ENCODE data around the gene CTTN. TPM values are rescaled to one million over a fixed set of nuclear protein-coding genes. Genes with fewer than 3 reads are reported as not detected.

The CTTN gene
- 10 to 100 TPM; 10.5 to 11.3 TPM for total RNA-seq

- peaks cover 24% of the 10 kb centered on the region for H3K4me1 Mint-ChIP-seq
- DNase-seq, result peak; percentile 71
- H3K36me3 Mint-ChIP-seq, result peaks cover 14% of the 10 kb centered on the region
- peaks cover 83% of the 10 kb centered on the region for H3K27me3 Mint-ChIP-seq
- peak within 1 kb of the TSS; percentile 56 for H3K27ac Mint-ChIP-seq
- H3K4me3 Mint-ChIP-seq, result peak within 1 kb of the TSS; percentile 85
- no peaks in the 10 kb centered on the region for H3K9me3 Mint-ChIP-seq
These were observed at the start of gene CTTN for GRCh38 chr11:70397983-70398833. Gene CTTN (plus strand): TSS chr11:70398529. CDS start chr11:70407298, 8,769 bp downstream.

GRCh38 chr11:70348608-70349007, 49.7 kb upstream of the CTTN start:
- Mint-ChIP-seq H3K4me1 (no peaks in the 10 kb centered on the region), H3K27ac (no peak overlapping the region), H3K36me3 (peaks cover 10% of the 10 kb centered on the region), H3K27me3 (no peaks in the 10 kb centered on the region), H3K9me3 (no peaks in the 10 kb centered on the region), H3K4me3 (no peak overlapping the region)
- DNase-seq, result no peak

GRCh38 chr11:70351646-70352045, 46.7 kb upstream of the CTTN start:
- Mint-ChIP-seq H3K4me3 (no peak overlapping the region), H3K9me3 (no peaks in the 10 kb centered on the region), H3K27me3 (no peaks in the 10 kb centered on the region), H3K36me3 (peaks cover 6% of the 10 kb centered on the region), H3K27ac (no peak overlapping the region), H3K4me1 (no peaks in the 10 kb centered on the region)
- no peak for DNase-seq

- no peak for DNase-seq
- no peaks in the 10 kb centered on the region for H3K9me3 Mint-ChIP-seq
- no peaks in the 10 kb centered on the region for H3K27me3 Mint-ChIP-seq
- H3K4me1 Mint-ChIP-seq, result no peaks in the 10 kb centered on the region
- no peak overlapping the region for H3K27ac Mint-ChIP-seq
- peaks cover 10% of the 10 kb centered on the region for H3K36me3 Mint-ChIP-seq
- H3K4me3 Mint-ChIP-seq, result no peak overlapping the region
These were observed 46.2 kb upstream of the CTTN start for GRCh38 chr11:70352100-70352499.

- H3K9me3 Mint-ChIP-seq, result no peaks in the 10 kb centered on the region
These were observed 45.7 kb upstream of the CTTN start for GRCh38 chr11:70352601-70353000.

GRCh38 chr11:70353329-70353728, 45.0 kb upstream of the CTTN start:
- no peak overlapping the region for H3K27ac Mint-ChIP-seq
- no peak overlapping the region for H3K4me3 Mint-ChIP-seq
- no peaks in the 10 kb centered on the region for H3K9me3 Mint-ChIP-seq
- H3K36me3 Mint-ChIP-seq, result peaks cover 12% of the 10 kb centered on the region
- no peak for DNase-seq
- H3K4me1 Mint-ChIP-seq, result no peaks in the 10 kb centered on the region
- no peaks in the 10 kb centered on the region for H3K27me3 Mint-ChIP-seq

More at GRCh38 chr11:70352601-70353000, 45.7 kb upstream of the CTTN start:
- no peak for DNase-seq
- no peaks in the 10 kb centered on the region for H3K27me3 Mint-ChIP-seq
- H3K4me1 Mint-ChIP-seq, result no peaks in the 10 kb centered on the region
- H3K36me3 Mint-ChIP-seq, result peaks cover 10% of the 10 kb centered on the region
- H3K4me3 Mint-ChIP-seq, result no peak overlapping the region
- no peak overlapping the region for H3K27ac Mint-ChIP-seq

GRCh38 chr11:70353900-70354568, 44.3 kb upstream of the CTTN start:
- H3K4me1 Mint-ChIP-seq, result no peaks in the 10 kb centered on the region
- H3K9me3 Mint-ChIP-seq, result no peaks in the 10 kb centered on the region
- no peaks in the 10 kb centered on the region for H3K27me3 Mint-ChIP-seq
- H3K27ac Mint-ChIP-seq, result no peak overlapping the region
- H3K4me3 Mint-ChIP-seq, result no peak overlapping the region
- peaks cover 16% of the 10 kb centered on the region for H3K36me3 Mint-ChIP-seq
- no peak for DNase-seq

GRCh38 chr11:70354629-70355028, 43.7 kb upstream of the CTTN start:
- peaks cover 20% of the 10 kb centered on the region for H3K36me3 Mint-ChIP-seq
- no peaks in the 10 kb centered on the region for H3K9me3 Mint-ChIP-seq
- H3K4me1 Mint-ChIP-seq, result no peaks in the 10 kb centered on the region
- H3K27me3 Mint-ChIP-seq, result no peaks in the 10 kb centered on the region
- H3K27ac Mint-ChIP-seq, result no peak overlapping the region
- DNase-seq, result no peak
- H3K4me3 Mint-ChIP-seq, result no peak overlapping the region

GRCh38 chr11:70358753-70359152, 39.6 kb upstream of the CTTN start:
- H3K4me1 Mint-ChIP-seq, result peaks cover 3% of the 10 kb centered on the region
- no peaks in the 10 kb centered on the region for H3K27me3 Mint-ChIP-seq
- no peak overlapping the region for H3K4me3 Mint-ChIP-seq
- no peak for DNase-seq
- H3K36me3 Mint-ChIP-seq, result peaks cover 42% of the 10 kb centered on the region
- H3K9me3 Mint-ChIP-seq, result no peaks in the 10 kb centered on the region
- no peak overlapping the region for H3K27ac Mint-ChIP-seq

- Mint-ChIP-seq H3K36me3 (peaks cover 48% of the 10 kb centered on the region), H3K27ac (no peak overlapping the region), H3K9me3 (no peaks in the 10 kb centered on the region), H3K27me3 (no peaks in the 10 kb centered on the region), H3K4me3 (no peak overlapping the region), H3K4me1 (peaks cover 11% of the 10 kb centered on the region)
- no peak for DNase-seq
These were observed 38.7 kb upstream of the CTTN start for GRCh38 chr11:70359451-70360205.

- H3K27ac Mint-ChIP-seq, result no peak overlapping the region
- H3K4me1 Mint-ChIP-seq, result peaks cover 16% of the 10 kb centered on the region
- no peak for DNase-seq
- no peaks in the 10 kb centered on the region for H3K9me3 Mint-ChIP-seq
- peaks cover 1% of the 10 kb centered on the region for H3K27me3 Mint-ChIP-seq
- peaks cover 54% of the 10 kb centered on the region for H3K36me3 Mint-ChIP-seq
- H3K4me3 Mint-ChIP-seq, result no peak overlapping the region
These were observed 38.1 kb upstream of the CTTN start for GRCh38 chr11:70360211-70360610.

- DNase-seq, result no peak
- Mint-ChIP-seq H3K4me3 (no peak overlapping the region), H3K36me3 (peaks cover 55% of the 10 kb centered on the region), H3K27ac (peak overlapping the region; percentile 96), H3K9me3 (no peaks in the 10 kb centered on the region), H3K27me3 (peaks cover 3% of the 10 kb centered on the region), H3K4me1 (peaks cover 34% of the 10 kb centered on the region)
These were observed 34.2 kb upstream of the CTTN start for GRCh38 chr11:70364178-70364577.

- H3K27me3 Mint-ChIP-seq, result peaks cover 3% of the 10 kb centered on the region
- H3K9me3 Mint-ChIP-seq, result no peaks in the 10 kb centered on the region
- peak overlapping the region; percentile 96 for H3K27ac Mint-ChIP-seq
- peaks cover 34% of the 10 kb centered on the region for H3K4me1 Mint-ChIP-seq
- H3K36me3 Mint-ChIP-seq, result peaks cover 53% of the 10 kb centered on the region
- peak overlapping the region; percentile 71 for H3K4me3 Mint-ChIP-seq
- peak; percentile 84 for DNase-seq
These were observed 33.4 kb upstream of the CTTN start for GRCh38 chr11:70364745-70365543.

- H3K4me3 Mint-ChIP-seq, result peak overlapping the region; percentile 71
- DNase-seq, result no peak
- H3K36me3 Mint-ChIP-seq, result peaks cover 56% of the 10 kb centered on the region
- peaks cover 1% of the 10 kb centered on the region for H3K9me3 Mint-ChIP-seq
- H3K27ac Mint-ChIP-seq, result peak overlapping the region; percentile 96
- peaks cover 3% of the 10 kb centered on the region for H3K27me3 Mint-ChIP-seq
- H3K4me1 Mint-ChIP-seq, result peaks cover 34% of the 10 kb centered on the region
These were observed 32.8 kb upstream of the CTTN start for GRCh38 chr11:70365544-70365927.
